GM21367 (cell line): Measurements from ENCODE around the gene GRID2.
"Not testable (repeated sequence)": the region's sequence is repeated elsewhere in the genome, so short reads cannot be mapped to it uniquely, and the experiment has no call there.

ENCODE experiments used
- ATAC-seq: cut with Tn5 transposase; IDR thresholded peaks from one replicate; pipeline ENCODE4 v1.9.1; 2021; ENCODE audit not compliant: unreplicated experiment

GRID2 gene

DNA sequence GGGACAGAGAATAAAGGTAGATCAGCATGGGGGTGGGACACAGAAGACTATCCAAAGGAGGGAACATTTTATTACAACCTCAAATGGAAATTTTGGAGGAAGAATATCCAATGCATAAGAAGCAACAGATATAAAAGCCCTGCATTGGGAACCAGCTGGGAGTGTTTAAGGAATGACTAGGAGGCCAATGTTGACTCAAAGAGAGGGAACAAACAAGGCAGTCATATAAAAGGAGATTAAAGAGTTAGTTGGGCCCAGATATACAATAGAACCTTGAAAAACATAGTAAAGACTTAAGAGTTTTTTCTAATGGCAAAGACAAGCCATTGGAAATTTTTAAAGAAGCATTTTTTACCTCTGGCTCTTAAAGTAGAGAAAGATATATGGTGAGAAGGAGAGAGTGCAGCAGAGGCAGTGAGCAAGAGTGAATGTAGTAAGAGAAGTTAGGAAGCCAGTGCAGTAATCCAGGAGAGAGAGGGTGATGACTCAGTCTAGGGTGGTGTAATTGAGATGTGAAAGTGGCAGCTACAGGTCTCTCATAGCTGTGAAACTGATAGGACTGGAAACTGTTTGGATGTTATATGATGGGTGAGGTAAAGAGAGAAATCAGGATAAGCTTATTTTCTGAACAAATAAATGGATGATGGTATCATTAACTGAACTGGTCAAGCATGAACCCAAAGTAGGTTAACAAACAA is 1342.6 kb downstream of the GRID2 start:
- peak; percentile 56 for ATAC-seq

DNA sequence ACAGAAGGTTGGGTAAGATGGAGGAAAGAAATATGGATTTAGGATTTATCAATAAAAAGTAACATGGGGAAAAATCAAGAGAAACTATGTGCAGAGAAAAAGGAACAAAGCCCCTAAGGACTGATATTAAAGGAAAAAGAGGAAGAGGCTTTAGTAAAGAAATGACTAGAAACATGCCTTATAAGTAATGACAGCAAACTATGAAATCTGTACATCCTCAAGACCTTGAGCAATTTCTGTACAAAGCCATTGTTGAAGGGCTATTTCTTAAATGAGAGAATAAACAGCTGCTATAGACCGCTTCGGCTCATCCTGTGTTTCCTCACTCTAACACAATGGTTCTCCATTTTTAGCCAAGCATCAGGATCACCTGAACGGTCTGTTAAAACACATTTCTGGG is 1344.5 kb downstream of the GRID2 start:
- ATAC-seq = no peak

DNA sequence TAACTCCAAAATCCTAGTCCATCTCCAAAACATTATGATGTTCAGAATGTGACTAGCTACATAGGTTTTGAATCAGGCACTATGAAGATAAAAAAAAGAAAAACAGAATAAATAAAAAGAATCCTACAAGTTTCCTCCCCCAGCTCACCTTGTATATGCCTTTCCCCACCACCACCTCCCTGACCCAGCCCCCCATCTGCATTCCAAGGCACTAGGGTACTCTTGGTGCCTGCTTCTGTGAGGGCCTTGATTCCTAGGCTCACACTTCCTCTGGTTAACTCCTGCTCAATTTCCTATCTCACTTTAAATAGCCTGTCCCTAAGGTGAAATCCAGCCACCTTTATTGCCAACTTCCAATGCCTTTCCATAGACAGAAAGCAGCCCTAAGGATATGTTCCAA is 1346.1 kb downstream of the GRID2 start:
- no peak for ATAC-seq

DNA sequence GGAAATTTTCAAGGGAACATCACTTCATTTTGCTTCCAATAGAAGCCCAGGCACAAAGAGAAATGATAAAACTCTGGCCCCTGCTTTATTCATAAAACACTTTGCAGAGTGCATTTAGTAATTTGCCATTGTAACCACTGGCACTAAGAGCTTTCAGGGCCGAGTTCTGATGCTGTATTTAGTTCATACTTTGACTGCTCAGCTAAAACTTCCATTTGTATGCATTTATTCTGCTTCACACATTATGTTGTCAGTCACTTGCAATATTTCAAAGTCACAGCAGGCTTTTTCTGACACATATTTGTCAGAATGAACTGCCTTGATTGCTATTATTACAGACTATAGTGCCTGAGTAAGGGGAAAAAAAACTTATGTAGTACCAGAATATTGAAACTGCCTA is 1350.4 kb downstream of the GRID2 start:
- ATAC-seq = no peak

DNA sequence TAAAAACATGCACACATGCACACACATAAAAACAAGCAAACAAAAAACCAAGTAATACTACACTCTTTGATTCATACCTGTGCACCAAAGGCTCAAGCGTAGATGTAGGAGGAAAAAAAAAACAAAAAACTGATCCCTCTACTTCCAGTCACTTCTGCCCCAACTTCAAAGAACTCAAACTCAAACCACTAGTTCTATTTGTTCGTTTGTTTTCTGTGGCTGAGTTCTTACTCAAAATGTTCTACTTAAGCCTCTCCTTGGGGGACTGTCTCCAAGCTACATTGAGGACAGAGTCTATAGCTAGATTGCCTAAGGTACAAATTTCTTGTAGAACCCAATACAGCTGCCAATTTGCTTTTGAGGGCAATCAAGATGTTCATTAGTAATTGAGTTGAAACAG is 1353.8 kb downstream of the GRID2 start:
- ATAC-seq = no peak

DNA sequence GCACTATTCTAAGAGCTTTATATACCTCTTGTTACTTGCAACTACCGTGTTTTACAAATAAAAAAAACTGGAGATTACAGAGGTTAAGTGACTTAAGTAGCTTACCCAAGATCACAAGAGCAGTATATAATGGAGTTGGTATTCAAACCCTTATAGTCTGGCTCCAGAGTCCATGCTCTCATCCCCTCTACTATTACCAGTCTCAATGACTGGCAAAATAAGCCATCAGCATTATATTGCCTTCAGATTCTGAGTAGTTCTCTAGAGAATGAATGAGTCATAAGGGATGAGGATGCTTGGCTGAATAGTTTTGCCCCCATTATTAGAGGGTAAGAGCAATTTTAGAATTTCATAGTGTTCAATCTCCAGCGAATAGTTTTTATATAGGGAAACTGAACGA is 1354.7 kb downstream of the GRID2 start:
- ATAC-seq = no peak

DNA sequence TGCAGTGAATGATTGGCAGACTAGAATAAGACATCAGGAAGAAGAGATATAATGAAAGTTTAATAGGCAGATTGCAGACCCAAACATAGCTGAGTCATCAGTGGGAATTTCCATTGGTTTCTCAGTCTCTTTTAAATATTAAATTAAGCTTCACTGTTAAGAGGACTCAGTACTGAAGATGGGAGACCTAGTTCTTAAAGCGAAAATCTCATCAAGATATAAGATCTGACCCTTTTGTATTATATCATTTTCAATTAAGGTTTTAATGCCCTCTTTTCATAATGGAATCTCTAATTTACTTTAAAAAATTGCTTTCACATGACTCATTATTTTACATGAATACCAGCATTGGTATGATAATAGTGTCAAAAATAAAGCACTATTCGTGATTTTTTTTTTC is 1355.9 kb downstream of the GRID2 start:
- no peak for ATAC-seq

DNA sequence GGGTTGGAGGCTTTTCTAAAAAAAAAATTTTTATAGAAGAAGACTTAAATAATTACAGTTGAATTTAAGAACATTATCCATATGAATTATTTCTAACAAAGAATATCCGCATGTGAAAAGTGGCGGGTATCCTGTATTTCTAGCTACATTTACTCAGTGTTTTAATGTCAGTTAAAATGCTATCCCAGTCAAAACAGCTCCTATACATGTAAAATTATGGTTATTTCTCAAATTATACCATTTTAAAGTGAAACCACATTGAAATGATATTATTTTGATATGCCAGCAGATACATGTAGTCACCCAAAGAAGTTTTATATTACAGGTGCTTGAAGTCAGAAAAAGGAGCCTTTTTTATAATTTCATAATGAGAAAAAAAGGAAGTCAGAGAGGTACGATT is 1356.3 kb downstream of the GRID2 start:
- ATAC-seq = no peak

DNA sequence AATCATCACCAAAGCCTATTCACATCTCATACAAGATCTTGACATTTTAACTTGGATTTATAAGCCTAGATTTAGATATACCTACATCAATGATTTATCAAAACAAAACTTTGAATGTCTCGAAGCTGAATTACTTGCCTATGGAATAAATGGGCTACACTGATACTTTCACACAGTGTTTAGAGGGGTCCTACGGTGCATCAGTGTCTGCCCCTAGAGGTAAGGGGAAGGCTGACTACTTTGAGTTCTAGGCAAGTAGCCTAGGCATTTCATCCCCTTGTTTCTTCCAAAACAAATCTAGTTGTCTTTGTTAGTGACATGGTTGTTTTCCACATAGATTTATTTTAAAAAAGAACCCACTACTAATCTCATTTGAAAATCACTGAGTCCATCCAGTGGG is 1366.7 kb downstream of the GRID2 start:
- ATAC-seq = no peak

DNA sequence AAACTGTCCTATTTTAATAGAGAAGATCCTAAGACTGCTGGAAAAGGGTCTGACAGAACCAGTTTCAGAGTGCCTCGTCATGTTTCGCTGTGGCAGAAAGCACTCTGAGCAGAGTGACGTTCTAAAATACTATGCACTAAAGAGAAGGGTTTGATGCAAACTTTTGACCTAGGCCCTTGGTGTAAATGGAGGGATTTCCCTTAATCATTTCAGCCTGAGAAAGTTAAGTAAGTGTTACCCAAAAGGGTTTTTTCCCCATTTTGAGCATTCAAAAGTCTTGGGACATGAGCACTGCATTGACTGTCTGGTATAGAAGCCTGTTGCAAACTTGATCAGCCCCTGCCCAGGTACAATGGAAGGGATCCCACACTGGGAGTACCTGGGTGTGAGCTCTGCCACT is 1367.3 kb downstream of the GRID2 start:
- ATAC-seq = no peak

DNA sequence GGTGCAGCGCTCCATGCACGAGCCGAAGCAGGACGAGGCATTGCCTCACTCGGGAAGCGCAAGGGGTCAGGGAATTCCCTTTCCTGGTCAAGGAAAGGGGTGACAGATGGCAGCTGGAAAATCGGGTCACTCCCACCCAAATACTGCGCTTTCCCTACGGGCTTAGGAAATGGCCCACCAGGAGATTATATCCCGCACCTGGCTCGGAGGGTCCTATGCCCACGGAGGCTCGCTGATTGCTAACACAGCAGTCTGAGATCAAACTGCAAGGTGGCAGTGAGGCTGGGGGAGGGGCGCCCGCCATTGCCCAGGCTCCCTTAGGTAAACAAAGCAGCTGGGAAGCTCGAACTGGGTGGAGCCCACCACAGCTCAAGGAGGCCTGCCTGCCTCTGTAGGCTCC is 1373.2 kb downstream of the GRID2 start:
- not testable (repeated sequence) for ATAC-seq

DNA sequence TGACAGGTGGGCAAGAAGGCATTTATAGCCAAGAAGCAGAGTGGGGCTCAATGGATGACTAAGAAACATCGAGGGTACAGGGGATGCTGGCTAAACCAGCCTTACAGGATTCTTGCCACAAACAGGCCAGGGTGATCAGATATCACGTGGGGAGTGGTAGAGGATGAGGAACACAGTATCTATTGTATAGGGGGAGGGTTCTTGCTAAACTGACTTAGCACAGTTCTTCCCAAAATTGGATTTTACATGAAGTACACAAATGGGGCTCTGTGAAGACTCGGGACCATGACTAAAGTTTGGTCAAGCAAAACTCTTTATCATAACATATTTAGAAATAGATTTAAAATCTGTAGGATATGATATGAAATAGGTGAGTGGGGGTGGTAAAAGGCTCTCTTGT is 1380.8 kb downstream of the GRID2 start:
- no peak for ATAC-seq

DNA sequence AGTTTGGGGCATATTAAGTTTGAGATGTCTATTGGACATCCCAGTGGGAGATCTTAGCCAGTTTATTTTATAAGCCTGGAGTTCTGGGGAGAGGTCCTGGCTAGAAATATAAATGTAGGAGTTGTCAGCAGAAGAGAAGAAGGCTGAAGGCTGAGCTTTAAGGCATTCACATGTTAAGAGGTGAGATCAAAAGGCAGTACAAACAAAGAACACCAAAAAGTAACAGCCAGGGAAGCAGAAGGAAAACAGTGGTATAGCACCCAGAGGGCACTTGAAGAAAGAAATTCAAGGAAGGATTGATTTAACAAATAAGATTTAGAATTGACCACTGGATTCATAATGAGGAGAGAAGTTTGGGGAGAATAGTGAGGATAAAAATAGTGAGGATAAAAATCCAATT is 1383.5 kb downstream of the GRID2 start:
- no peak for ATAC-seq

DNA sequence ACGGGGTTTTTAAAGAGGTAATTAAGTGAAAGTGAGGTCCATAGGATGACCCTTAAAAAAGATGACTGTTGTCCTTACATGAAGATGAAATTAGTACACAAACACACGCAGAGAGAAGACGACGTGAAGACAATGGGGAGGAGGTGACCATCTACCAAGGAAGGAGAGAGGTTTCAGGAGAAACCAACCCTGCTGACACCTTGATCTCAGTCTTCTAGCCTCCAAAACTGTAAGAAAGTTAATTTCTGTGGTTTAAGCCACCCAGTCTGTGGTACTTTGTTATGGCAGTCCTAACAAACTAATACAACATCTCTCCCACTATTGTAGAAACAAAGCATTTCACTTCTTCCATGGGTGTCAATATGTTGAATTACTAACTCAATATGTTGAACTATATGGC is 1385.2 kb downstream of the GRID2 start:
- ATAC-seq = no peak

DNA sequence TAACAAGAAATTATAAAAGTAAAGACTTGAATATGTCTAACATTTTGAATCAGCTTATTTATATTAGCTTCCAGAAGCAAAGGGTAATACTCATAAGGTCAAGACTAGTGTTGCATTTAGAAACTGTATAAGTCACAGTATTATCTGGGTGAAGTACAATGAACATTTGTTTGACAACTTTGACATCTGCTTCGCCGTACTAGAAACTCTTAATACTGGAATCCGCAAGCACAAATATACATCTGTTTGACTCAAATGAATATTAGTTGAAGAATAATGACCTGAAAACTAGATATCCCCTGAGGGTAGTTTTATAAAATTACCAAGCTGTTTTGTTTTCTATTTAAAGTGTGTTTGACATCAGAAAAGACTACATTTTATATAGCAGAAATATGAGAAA is 1389.4 kb downstream of the GRID2 start:
- no peak for ATAC-seq

DNA sequence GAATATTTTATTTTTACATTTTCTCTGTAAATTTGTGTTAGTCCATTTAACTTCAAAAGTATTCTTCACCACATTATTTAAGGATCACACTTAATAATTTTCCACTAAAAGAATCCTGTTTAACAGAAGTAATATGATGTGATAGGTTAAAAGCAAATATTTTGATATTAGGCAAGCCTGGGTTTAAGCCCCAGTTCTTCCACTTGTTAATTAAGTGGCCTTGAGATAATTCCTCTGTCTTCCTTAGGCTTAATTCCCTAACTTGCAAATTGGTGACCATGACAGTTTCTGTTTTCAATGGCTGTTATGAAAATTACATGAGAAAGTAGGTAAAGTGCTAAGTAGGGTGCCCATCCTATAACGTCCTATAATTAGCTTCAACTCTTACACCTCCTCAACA is 1394.9 kb downstream of the GRID2 start:
- no peak for ATAC-seq

DNA sequence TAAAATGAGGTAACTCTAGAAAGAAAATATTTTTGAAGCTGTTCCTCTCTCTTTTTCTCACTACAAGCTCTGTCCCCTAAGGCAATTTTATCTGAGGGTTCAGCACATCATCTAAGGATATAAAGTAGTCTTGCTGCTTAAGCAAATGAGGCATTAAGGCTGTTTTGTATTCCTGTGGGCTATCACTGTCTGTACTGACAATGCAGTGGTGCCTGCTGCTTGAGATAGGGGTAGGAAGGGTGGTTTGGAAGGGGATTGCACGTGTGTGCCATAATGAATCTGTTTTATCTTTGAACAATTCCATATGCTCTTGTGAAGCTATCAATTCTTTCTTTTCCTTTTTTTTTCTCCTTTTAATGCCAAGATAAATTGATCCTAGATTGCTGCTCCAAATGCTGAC is 1396.8 kb downstream of the GRID2 start:
- ATAC-seq = no peak

DNA sequence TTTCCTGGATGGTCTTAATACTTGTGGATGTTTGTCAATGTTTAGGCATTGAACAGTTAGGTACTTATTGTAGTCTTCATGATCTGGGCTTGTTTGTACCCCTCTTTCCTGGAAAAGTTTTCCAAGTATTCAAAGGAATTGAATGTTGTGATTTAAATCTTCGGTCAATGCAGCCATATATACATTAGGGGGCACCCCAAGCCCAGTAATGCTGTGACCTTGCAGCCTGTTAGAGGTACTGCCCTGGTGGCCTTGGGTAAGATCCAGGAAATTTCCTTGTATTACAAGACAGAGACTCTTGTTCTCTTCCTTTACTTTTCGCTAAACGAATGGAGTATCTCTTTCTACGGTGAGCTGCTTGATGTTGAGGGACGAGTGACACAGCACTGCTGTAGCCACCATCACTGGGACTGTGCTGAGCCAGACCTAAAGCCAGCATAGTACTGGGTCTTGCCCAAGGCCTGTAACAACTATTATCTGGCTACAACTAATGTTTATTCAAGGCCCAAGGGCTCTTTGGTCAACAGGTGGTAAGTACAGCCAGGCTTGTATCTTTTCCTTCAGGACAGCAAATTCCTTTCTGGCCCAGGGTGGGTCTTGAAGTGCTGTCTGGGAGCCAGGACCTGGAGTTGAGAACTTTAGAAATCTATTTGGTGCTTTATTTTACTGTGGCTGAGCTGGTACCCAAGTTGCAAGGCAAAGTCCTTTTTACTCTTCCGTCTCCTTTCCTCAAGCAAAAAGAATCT is 1406.5 kb downstream of the GRID2 start:
- ATAC-seq = peak; percentile 81

DNA sequence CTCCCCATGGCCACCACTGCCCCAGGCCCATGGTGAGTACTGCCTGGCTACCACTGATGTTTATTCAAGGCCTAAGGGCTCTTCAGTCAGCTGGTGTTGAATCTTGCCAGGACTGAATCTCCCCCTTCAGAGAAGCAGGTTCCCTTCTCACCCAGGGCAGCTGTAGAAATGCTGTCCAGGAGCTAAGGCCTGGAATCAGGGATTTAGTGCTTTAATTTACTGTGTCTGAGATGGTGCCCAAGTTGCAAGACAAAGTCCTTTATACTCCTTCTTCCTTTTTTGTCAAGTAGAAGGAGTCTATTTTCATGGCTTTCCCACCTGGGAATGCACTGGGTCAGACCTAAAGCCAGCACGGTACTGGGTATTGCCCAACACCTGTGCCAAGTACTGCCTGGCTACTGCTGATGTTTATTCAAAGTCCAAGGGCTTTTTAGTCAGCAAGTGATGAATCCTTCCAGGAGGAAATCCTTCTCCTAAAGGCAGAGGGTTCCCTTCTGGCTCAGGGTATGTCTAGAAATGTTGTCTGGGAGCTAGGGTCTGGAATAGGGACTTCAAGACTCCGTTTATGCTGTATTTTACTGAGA is 1407.2 kb downstream of the GRID2 start:
- no peak for ATAC-seq

DNA sequence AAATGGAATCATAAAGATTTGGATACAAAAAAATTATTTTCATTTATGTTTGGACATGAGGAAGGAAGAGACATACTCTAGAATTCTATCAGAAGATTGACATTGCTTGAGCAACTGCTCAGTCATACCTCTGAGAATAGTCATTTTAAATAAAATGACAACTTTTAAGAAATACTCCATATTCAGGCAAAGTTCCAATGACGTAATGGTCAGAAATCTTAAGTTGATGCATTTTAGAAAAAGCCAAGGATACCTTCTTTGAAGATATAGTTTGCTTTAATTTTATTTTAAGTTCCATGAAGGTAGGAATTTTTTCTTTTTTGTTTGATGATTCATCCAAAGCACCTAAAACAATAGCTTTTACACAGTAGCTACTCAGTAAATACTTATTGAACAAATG is 1414.5 kb downstream of the GRID2 start:
- ATAC-seq = no peak

DNA sequence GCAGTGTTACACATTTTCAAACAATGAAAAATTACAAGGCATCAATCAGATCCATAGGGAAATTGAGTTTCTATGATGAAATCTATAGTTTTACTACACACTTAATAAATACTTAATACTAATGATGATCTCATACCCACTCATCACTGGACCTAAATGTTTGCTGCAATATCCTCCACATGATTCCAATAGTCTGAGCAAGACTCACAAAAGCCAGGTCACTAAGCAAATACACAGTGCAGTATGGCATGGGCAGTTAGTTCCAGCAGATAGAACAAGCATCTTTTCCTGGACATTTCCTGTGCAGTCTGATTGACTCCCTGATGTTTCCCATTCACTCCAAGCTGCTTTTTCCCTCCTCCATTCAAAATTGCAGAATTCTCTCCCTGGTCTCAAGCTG is 1415.8 kb downstream of the GRID2 start:
- no peak for ATAC-seq

DNA sequence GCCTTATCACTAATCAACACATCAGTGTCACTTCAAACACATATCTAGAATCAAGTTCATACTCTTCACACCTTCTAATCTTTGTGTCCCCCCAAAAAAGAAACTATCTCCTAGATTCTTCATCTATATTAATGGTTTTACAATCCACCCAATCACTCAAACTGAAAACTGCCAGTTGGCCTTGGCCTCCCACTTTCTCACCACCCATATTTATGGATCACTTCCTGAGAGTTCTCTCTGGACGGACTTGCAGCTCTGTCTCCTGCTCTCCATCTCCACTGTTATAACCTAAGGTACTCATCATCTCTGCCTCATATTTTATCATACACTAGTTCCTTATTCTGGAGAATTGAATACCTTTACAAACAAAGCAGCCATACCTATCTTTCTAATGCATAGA is 1418.7 kb downstream of the GRID2 start:
- no peak for ATAC-seq
